Measurements from ENCODE around the gene MAP2K2.
"Not testable (repeated sequence)": the region's sequence is repeated elsewhere in the genome, so short reads cannot be mapped to it uniquely, and the experiment has no call there.

Gene MAP2K2
- 79.9 to 105 reads per million in 2 donors for total RNA-seq

DNA sequence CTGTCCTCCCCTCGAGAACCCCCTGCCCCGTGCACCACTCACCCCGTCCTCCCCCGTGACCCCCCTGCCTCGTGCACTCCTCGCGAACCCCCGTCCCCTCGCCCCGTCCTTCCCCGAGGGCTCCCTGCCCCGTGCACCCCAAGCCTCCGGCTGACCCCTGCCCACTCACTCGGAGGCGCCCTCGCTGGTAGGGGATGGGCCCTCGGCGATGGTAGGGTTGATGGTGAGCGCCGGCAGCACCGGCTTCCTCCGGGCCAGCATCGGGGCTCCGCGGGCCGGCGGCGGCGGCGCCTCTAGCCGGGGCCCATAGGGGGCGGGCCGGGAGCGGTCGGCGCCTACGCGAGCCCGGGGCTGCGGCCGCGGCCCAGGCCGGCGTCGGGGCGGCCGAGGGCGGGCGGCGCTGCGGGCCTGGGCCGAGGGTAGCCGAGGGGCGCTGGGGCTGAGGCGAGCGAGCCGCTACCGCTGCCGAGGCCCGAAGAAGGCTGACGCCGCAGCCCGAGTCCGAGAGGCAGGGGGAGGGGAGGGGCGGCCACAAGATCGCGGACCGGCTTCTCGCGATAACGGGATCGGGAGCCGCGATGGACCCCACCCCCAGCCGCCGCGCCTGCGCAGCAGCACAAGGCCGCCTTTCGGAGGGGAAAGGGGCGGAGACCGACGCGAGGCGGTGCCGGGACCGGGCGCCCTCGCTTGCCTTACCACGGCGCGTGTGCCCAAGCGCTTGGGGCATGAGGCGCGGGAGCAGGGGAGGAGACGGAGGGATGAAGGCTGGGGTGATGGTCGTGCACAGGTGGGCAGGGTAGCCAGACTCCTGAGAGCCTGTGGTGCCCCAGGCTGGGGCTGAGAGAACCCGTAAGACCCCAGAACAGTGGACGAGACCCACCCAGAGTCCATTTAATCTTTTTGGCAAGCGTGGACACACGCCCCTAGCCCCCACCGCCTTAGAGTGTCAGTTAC lies at the start of gene MAP2K2:
Gene MAP2K2 (minus strand): TSS at position 508 of the 954 bp plus-strand sequence. CDS start 247 bp downstream, at position 261.
- peak; percentile 96 for DNase-seq

DNA sequence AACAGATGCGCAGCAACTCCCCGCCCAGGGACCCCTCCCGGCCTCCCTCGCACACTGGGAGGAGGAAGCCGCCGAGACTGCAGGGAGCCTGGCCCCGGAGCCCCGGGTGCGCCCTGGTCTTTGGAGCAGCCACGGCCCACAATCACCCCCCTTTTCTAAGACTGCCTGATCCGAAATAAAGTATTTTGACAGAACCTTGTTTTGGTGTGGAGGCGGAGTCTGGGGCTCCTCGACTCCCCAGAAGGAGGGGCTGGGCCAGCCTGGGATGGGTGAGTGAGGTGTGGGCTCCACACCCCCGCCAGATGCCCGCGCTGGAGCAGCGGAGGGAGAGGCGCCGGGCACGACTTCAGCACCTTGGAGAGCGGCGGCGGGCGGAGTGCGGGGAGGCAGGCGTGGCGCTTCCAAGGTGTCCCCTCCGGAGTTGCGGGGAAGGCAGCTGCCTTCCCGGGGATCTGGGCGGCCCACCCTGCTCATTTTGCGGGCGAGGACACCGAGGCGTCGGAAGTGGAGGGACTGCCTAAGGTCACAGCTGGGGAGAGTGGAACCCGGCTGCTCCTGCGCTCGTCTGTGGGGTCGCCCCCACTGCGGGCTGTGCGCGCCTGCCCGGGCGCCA lies 49.0 kb upstream of the MAP2K2 start:
- peak; percentile 79 for DNase-seq

DNA sequence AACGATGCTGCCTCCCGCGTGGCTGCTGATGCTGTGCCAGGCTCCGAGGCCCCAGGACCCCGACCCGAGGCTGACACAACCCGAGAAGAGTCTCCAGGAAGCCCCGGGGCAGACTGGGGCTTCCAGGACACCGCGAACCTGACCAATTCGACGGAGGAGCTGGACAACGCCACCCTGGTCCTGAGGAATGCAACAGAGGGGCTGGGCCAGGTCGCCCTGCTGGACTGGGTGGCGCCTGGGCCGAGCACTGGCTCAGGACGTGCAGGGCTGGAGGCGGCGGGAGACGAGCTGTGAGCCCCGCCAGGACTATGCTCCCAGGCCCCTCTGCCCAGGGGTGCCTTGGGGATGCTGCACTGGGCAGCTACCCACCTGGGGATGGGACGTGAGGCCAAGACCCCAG lies 47.8 kb upstream of the MAP2K2 start:
- no peak for DNase-seq

DNA sequence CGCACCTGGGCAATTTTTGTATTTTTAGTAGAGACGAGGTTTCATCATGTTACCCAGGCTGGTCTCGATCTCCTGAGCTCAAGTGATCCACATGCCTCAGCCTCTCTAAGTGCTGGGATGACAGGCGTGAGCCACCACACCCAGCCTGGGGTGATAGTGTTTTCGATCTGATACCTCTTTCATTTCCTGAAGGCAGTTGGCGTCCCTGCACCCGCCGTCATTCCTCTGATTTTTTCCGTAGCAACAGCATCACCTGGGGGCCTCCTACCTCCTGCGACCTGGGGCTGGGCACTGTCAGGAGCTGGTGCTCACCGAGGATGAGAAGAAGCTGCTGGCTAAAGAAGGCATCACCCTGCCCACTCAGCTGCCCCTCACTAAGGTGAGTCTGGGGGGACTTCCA lies 40.3 kb upstream of the MAP2K2 start:
- DNase-seq = no peak

DNA sequence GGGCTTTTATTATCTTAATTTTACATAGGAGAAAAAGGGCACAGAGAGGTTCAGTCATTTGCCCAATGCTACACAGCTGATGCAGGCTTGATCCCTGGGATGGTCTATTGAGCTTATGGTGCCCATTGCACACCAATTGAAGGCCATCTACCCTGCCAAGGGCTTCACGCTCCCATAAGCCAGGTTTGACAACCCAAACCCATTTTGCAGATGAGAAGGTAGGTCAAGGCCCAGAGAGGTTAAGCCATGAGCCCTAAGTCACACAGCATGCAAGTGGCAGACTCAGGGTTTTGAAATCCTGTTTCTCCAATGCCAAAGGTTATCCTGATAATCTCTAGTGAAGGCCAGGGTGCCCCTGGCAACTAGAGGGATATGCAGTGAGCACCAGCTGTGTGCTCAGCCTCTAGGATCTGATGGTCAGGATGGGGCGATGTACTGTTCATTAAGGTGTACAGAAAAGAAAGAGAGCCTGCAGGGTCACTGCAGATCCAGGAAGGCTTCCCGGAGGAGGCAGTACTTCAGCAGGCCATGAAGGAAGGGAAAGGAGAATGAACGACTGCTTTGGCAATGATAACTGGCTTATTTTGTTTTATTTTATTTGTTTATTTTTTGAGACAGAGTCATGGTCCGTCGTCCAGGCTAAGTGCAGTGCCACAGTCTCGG lies 37.6 kb upstream of the MAP2K2 start:
- no peak for DNase-seq

DNA sequence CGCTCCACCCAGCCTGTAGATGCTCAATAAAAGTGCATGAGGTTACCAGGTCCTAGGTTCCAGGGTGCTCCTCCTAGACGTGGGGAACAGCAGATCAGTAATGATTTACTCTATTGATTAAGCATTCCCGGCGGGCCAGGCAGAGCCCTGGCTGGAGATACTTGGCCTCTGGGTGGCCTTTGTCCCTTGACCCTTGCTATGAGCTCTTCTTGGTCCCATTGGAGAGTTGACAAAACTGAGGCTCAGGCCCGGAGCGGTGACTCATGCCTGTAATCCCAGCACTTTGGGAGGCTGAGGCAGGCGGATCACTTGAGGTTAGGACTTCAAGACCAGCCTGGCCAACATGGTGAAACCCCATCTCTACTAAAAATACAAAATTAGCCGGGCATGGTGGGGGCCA lies 34.0 kb upstream of the MAP2K2 start:
- DNase-seq = not testable (repeated sequence)

DNA sequence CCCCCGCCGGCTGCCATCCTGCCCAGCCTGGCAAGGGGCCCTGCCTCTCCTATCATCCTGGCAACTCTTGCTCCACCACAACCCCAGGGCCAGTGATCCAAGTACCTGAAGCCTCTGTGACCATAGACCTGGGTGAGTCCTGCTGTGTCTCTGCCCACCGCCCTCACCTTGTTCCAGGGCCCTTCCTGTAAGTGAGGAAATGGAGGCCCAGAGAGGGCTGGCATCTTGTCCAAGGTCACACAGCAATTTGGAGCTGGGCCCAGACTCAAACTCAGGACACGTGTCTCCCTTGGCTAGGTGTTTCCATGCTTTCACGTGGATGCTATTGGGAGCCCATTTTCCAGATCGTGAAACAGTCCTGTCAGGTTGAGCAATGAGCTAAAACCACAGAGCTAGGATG lies 33.2 kb upstream of the MAP2K2 start:
- no peak for DNase-seq

DNA sequence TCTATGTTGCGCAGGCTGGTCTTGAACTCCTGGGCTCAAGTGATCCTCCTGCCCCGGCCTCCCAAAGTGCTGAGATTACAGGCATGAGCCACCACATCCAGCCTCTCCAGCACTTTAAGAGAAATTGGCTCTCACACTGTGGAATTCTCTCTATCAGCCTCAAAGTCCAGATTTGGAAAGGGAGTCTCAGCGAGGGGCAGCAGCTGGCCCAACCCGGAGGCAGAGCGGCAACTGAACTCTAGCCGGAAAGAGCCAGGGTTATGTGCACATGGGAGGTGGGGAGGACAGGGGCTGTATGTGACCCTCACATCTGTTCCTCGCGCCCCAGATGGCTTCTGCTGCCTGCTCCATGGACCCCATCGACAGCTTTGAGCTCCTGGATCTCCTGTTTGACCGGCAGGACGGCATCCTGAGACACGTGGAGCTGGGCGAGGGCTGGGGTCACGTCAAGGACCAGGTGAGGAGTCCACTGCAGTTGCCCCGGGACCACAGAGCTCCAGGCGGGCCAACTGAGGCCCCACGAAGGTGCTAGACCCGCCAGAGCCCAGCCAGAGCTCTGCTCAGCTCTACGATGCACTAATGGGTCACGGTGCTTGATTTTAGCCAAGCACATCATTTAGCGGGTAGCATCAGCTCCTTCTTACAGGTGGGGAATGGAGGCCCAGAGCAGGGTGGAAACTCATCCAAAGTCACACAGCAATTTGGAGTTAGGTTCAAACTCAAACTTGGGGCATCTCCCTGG lies 30.8 kb upstream of the MAP2K2 start:
- no peak for DNase-seq

DNA sequence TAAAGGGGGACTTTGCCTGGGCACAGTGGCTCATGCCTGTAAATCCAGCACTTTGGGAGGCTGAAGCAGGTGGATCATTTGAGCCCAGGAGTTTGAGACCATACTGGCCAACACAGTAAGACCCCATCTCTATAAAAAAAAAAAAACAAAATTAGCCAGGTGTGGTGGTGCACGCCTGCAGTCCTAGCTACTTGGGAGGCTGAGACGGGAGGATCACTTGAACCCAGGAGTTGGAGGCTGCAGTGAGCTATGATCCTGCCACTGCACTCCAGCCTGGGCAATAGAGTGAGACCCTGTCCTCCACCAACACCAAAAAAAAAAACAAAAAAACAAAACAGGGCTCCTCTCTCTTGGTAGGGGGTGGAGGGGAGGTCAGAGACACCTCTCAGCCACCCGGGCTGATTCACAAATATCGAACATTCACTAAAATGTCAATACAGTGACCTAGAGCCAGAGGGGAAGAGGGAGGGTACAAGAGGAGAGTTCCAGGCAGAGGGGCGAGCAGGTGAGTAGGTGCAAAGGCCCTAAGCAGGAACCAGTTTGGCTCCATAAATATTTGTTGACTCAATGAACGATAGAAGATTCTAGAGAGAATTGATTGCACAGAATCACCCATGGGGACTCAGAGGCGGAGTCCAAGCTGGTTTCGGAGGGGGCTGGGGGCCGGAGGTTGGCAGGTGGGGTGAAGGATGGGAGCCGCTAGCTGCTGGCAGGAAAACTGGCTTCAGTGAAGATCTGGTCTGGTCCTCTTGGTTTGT lies 28.5 kb upstream of the MAP2K2 start:
- DNase-seq = no peak

DNA sequence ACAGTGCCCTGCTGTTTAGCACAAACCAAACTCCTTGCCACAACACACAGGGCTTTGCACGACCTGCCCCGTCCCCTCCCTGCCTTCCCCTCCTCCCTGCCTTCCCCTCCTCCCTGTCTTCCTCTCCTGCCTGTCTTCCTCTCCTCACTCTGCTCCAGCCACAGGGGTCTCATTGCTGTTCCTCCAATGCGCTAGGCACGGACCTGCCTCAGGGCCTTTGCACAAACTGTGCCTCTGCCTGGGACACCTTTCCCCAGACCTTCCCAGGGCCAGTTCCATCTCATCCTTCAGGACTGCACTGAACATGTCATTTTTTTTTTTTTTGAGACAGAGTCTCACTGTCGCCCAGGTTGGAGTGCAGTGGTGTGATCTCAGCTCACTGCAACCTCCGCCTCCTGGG lies 27.7 kb upstream of the MAP2K2 start:
- DNase-seq = no peak

DNA sequence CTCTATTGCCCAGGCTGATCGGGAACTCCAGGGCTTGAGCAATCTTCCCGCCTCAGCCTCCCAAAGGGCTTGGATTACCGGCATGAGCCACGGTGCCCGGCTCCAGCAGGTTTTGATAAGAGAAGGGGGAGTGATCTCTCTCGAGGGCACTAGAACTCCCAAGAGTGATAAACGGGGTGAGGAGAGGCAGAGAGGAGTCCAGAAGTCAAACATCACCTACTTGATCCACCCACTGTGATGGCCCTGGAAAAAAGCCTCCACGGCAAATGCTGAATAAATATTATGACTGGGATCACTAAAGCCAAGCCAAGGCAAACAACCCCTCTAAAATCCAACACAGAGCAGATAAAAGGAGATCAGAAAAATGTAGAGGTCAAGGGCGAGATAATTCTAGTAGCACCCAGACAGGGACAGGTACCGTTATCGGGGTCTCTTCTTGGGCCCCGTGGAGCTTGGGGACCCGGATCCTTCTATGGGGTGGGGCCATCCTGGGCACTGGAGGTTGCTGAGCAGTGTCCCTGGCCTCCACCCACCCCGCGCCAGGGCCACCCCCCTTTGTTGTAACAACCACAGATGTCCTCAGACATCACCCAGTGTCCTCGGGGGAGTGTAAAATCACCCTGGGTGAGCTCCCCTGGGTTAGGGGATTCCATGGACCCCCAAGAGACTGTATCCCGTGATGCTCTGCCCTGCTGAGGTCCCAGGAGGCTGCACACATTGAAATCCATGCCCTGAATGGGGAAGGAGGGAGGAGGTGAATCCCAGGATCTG lies 25.8 kb upstream of the MAP2K2 start:
- DNase-seq = no peak

DNA sequence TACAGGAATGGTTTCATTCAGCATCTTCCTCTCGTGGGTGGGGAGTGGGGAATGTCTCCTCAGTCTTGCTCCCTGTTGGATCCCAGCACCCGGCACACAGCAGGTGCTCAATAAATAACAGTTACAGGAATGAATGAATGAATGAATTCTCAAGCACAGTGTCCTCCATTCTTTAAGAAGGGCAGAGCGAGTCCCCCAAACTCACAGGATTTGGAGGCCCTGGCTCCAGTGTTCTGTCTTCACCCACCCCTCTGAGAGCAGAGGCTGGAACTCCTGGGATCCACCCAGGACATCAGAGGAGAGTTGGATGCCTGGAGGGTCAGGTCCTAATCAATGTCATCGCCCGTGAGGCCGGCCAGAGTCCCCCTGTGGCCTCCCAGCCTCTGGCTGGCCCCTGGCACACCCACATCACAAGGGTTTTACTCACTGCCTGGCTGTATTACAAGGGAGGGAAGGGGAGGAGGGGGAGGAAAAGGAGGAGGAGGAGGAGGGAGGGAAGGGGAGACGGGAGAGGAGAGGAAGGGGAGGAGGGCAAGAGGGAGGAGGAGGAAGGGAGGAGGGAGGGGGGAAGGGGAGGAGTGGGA lies 20.8 kb upstream of the MAP2K2 start:
- DNase-seq = no peak

DNA sequence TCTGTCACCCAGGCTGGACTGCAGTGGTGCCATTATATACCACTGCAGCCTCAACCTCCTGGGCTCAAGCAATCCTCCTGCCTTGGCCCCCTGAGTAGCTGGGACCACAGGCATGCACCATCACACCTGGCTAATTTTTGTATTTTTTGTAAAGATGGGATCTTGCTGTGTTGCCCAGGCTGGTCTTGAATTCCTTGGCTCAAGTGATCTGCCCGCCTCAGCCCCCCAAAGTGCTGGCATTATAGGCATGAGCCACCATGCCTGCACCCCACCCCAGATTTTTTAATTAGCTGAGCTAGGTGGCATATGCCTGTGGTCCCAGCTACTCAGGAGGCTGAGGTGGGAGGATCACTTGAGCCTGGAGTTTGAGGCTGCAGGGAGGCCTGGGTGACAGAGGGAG lies 19.0 kb upstream of the MAP2K2 start:
- not testable (repeated sequence) for DNase-seq

DNA sequence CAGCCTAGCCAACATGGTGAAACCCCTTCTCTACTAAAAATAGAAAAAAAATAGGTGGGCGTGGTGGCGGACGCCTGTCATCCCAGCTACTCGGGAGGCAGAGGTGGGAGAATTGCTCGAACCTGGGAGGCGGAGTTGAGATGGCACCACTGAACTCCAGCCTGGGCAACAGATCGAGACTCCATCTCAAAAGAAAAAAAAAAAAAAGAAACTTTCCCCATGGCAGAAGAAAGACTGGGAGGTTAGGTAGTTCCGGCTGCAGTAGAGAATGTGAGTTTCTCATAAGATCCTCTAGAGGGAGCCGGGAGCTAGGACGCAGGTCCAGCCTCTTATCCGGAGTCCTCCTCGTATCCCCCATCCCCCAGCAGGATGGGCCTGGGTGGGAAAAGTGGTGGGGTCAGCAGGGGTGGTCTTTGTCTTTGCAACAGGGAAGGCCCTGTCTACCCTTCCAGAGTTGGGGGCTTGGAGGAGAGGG lies 16.4 kb upstream of the MAP2K2 start:
- no peak for DNase-seq

DNA sequence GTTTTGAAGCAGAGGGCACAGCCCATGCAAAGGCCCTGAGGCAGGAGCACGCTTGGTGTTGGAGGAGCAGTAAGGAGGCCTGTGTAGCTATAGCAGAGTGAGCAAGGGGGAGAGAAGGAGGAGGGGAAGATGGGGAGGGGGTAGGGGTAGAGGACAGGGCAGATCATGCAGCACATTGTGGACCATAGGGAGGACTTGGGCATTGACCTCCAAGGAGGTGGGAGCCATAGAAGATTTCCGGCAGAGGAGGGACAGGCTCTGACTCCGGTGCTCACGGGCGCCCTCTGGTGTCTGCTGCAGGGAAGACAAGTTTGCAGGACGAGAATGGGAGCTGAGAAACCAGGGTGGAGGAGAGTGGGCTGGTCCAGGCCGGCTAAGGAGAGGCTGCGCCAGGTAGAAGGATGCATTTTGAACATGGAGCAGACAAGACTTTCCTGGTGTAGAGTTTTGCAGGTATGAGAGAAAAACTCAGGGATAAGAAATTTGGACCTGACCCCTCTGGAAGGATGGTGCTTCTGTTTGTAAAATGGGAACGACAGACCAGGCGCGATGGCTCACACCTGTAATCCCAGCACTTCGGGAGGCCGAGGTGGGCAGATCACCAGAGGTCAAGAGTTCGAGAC lies 15.8 kb upstream of the MAP2K2 start:
- peak; percentile 95 for DNase-seq

DNA sequence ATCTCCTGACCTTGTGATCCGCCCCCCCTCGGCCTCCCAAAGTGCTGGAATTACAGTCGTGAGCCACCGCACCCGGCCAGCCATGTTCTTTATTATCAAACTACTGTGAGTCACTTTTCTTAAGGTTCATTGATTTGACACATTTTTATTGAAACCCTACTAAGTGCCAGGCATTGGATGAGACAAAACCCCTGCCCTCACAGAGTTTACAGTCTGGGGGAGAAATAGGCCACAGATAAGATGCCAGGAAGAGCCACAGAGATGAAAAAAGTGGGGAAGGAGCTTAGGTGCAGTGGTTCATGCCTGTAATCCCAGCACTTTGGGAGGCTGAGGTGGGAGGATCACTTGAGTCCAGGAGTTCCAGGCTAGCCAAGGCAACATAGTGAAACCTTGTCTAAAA lies 14.5 kb upstream of the MAP2K2 start:
- no peak for DNase-seq

DNA sequence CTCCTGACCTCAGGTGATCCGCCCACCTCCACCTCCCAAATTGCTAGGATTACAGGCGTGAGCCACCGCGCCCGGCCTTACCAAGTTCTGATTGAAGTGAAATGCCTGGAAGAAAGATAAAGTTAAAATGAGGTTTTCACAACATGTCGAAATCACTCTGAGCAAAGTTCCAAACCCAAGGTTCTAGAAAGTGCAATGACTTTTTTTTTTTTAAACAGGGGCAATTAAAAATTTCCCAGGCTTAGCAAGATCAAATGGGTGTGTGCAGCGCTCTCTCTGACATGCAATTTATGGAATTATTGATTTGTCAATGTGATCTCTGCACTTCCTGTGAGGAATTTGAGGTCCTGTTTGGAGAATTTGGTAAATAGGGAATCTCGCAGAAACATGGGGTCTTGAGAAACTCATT lies 12.8 kb upstream of the MAP2K2 start:
- no peak for DNase-seq

DNA sequence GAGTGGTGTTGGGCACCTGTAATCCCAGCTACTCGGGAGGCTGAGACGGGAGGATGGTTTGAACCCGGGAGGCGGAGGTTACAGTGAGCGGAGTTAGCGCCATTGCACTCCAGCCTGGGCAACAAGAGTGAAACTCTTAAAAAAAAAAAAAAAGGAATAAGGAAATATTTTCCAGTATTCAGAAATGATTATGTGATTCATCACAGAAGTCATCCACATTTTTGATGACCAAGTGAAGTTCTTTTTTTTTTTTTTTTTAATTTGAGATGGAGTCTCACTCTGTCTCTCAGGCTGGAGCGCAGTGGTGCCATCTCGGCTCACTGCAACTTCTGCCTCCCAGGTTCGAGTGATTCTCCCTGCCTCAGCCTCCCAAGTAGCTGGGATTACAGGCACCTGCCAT lies 11.5 kb upstream of the MAP2K2 start:
- not testable (repeated sequence) for DNase-seq

DNA sequence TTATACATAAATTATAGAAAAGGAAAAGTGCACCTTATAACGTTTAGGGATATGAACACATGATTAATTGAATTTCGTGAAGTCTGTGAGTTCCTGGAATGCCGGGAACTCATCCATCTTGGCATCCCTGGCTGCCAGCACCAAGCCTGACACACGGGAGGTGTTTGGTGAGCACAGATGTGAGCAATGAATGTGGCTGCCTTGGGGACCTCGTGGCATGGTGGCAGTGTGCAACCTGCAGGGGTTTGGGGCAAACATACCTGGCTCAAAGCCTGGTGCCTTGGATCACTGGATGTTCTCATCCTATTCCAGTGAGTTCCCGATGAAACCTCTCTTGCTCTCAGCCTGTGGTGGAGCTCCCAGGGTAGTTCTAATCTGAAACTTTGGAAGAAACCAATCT lies 10.4 kb upstream of the MAP2K2 start:
- no peak for DNase-seq

DNA sequence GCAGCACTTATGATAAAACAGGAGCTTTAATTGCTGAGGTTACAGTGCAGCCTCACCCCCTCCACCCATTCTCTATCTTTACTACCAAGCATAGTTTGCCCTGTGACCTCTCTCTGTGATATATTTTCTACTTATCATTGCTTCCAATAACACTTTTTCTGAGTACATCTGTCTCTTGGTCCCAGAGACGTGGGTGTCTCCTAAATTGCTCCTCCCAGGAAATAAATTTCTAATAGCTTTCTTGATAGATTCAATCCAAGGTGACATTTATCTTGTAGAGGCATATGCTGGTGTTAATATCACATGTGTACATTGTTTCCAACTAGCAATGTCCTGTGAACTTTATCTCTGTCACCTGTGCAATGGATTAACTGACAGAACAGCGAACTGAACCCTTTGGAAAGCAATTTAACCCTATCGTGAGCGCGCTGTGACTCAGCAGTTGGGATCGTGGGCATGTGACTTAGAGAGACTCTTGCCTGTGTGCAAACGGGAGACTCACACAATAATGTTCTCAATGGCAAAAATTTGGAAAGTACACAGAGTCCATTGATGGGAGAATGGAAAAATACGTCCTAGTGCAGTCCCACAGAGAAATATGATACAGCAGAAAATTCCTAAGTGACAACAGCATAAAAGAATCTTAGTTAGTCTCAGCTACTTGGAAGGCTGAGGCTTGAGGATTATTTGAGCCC lies 7.0 kb upstream of the MAP2K2 start:
- no peak for DNase-seq
